GM18951 (cell line): ENCODE data around the gene PRKG1.
"Not testable (repeated sequence)": the region's sequence is repeated elsewhere in the genome, so short reads cannot be mapped to it uniquely, and the experiment has no call there.

ENCODE experiments used
- POLR2A ChIP-seq: IDR thresholded peaks from 4 replicates; pipeline ENCODE4 v1.6.1; 2011; ENCODE audit warnings: mild to moderate bottlenecking; ENCODE audit not compliant: insufficient read length, insufficient read depth; ENCODE audit errors: extremely low read depth
- in situ Hi-C: fragments of 300-500 bp; cut with MboI; formaldehyde crosslinking; loops from one replicate; pipeline ENCODE4 v1.12.0; 2022; ENCODE audit warnings: low sequenced_read_pairs, mixed read lengths, inconsistent platforms; ENCODE audit not compliant: unreplicated experiment

PRKG1 gene

GRCh38 chr10:51145375-51145774 lies 71.1 kb downstream of the PRKG1 start:
- in situ Hi-C loops, result no loop called here
- no peak for TF ChIP-seq POLR2A

- in situ Hi-C loops, result no loop called here
- no peak for TF ChIP-seq POLR2A
These were observed 73.5 kb downstream of the PRKG1 start for GRCh38 chr10:51147644-51148399.

GRCh38 chr10:51156926-51157325 lies 82.6 kb downstream of the PRKG1 start:
- no peak for TF ChIP-seq POLR2A
- in situ Hi-C loops, result no loop called here

GRCh38 chr10:51158832-51159231 lies 84.5 kb downstream of the PRKG1 start:
- in situ Hi-C loops, result no loop called here
- TF ChIP-seq POLR2A, result no peak

- no peak for TF ChIP-seq POLR2A
- in situ Hi-C loops, result no loop called here
These were observed 85.6 kb downstream of the PRKG1 start for GRCh38 chr10:51159841-51160240.

- in situ Hi-C loops, result no loop called here
- no peak for TF ChIP-seq POLR2A
These were observed 87.7 kb downstream of the PRKG1 start for GRCh38 chr10:51162002-51162401.

- in situ Hi-C loops, result not testable (repeated sequence)
These were observed 89.2 kb downstream of the PRKG1 start for GRCh38 chr10:51163380-51164049.

- TF ChIP-seq POLR2A, result no peak
- in situ Hi-C loops, result no loop called here
These were observed 94.0 kb downstream of the PRKG1 start for GRCh38 chr10:51168086-51168815.

- in situ Hi-C loops, result no loop called here
- no peak for TF ChIP-seq POLR2A
These were observed 94.8 kb downstream of the PRKG1 start for GRCh38 chr10:51169111-51169510.

GRCh38 chr10:51170518-51171245 lies 96.4 kb downstream of the PRKG1 start:
- no peak for TF ChIP-seq POLR2A
- in situ Hi-C loops, result no loop called here

GRCh38 chr10:51171946-51172345 lies 97.7 kb downstream of the PRKG1 start:
- in situ Hi-C loops, result no loop called here
- no peak for TF ChIP-seq POLR2A

- in situ Hi-C loops, result no loop called here
- no peak for TF ChIP-seq POLR2A
These were observed 102.8 kb downstream of the PRKG1 start for GRCh38 chr10:51176976-51177695.

GRCh38 chr10:51178634-51179033 lies 104.3 kb downstream of the PRKG1 start:
- in situ Hi-C loops, result no loop called here

GRCh38 chr10:51180141-51180540 lies 105.9 kb downstream of the PRKG1 start:
- no peak for TF ChIP-seq POLR2A
- in situ Hi-C loops, result no loop called here

More at GRCh38 chr10:51178634-51179033, 104.3 kb downstream of the PRKG1 start:
- TF ChIP-seq POLR2A, result no peak
